ENCODE data around the gene CCDC182. TPM values are rescaled to one million over a fixed set of nuclear protein-coding genes. Genes with fewer than 3 reads are reported as not detected.

Gene CCDC182
- total and polyA plus RNA-seq, 11 donors = not detected

- 86 to 100% (median 89%) methylated on average over 1 of the region's 1 CpG for WGBS, 4 donors
- no peak for ATAC-seq
- TF ChIP-seq POLR2A (IDR thresholded peaks at IDR 0.05) (no peak), CTCF (IDR thresholded peaks at IDR 0.05) (no peak)
- no peak for DNase-seq
- no peak overlapping the region for H3K27ac ChIP-seq
- H3K27me3 ChIP-seq = peaks cover 0 to 8% (median 0%) of the 10 kb centered on the region in 9 donors
- H3K4me1 ChIP-seq = no peaks in the 10 kb centered on the region
- intact Hi-C loops (cut with DNase I) = no loop called here
- no peaks in the 10 kb centered on the region for H3K36me3 ChIP-seq
- H3K4me3 ChIP-seq = no peak overlapping the region
- H3K9me3 ChIP-seq = no peaks in the 10 kb centered on the region
Observed at GRCh38 chr17:57715981-57716380, 29.1 kb downstream of the CCDC182 start.

GRCh38 chr17:57714665-57715180 is 30.4 kb downstream of the CCDC182 start:
- intact Hi-C loops (cut with DNase I) = no loop called here
- Histone ChIP-seq H3K4me3 (no peak overlapping the region), H3K9me3 (no peaks in the 10 kb centered on the region), H3K36me3 (no peaks in the 10 kb centered on the region), H3K27me3 (peaks cover 0 to 8% (median 0%) of the 10 kb centered on the region in 9 donors), H3K27ac (no peak overlapping the region), H3K4me1 (no peaks in the 10 kb centered on the region)
- TF ChIP-seq CTCF (IDR thresholded peaks at IDR 0.05) (no peak), POLR2A (IDR thresholded peaks at IDR 0.05) (no peak)
- DNase-seq (peak in 2 of 5 donors; percentile 38 to 44), ATAC-seq (peak in 3 of 4 donors; percentile 42 to 63 (median 53))
- 50 to 65% (median 58%) methylated on average over 7 of the region's 7 CpGs for WGBS, 4 donors

DNA sequence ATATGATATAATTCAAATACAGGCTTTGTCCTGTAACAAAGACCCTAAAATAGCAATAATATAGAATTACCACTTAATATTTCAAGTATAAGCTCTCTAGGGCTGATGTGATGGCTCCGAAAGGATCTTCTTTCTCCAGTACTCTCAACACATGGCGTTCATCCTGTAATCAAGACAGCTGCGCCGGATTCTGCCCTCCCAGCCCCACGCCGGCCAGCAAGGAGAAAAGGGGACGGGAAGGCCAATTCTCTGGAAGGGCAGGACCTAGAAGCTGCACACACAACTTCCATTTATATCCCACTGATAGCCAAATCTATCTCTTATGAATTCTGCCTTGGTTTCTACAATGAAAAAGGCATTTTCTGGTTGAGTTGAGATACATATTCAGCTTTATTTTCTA is 32.0 kb downstream of the CCDC182 start:
- no peak for TF ChIP-seq CTCF (IDR thresholded peaks at IDR 0.05)
- no peak for TF ChIP-seq POLR2A (IDR thresholded peaks at IDR 0.05)
- intact Hi-C loops (cut with DNase I) = no loop called here
- no peak overlapping the region for H3K4me3 ChIP-seq
- no peak overlapping the region for H3K27ac ChIP-seq
- no peaks in the 10 kb centered on the region for H3K9me3 ChIP-seq
- peaks cover 0 to 8% (median 0%) of the 10 kb centered on the region in 9 donors for H3K27me3 ChIP-seq
- ATAC-seq (no peak), DNase-seq (no peak)
- H3K4me1 ChIP-seq = peaks cover 0 to 5% (median under 1%) of the 10 kb centered on the region in 12 donors
- 69 to 78% (median 74%) methylated on average over 7 of the region's 7 CpGs for WGBS, 4 donors
- H3K36me3 ChIP-seq = no peaks in the 10 kb centered on the region

DNA sequence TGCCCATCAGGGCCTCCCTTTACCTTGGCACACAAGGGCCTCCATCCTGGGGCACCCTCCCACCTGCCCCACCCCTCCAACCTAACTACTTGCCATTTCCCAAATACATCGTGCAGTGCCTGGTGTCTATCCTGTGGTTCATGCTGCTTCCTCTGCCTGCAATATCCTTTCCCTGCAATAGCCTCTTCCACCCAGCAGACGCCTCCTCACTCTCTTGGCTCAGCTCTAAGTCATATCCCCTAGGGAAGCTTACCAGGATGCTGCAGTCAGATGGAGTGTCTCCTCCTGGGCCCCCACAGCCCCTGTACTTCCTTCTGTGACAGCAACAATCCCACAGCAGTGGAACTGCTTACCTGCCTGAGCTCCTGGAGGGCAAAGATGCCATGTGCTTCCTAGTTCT is 36.7 kb downstream of the CCDC182 start:
- H3K4me3 ChIP-seq = no peak overlapping the region
- no peak for TF ChIP-seq POLR2A (IDR thresholded peaks at IDR 0.05)
- TF ChIP-seq CTCF (IDR thresholded peaks at IDR 0.05) = no peak
- peaks cover 0 to 13% (median 5%) of the 10 kb centered on the region in 12 donors for H3K4me1 ChIP-seq
- DNase-seq (no peak), ATAC-seq (peak in 3 of 4 donors; percentile 28 to 69 (median 62))
- intact Hi-C loops (cut with DNase I) = no loop called here
- no peaks in the 10 kb centered on the region for H3K36me3 ChIP-seq
- peak overlapping the region in 5 of 12 donors; percentile 9 to 50 (median 30) for H3K27ac ChIP-seq
- no peaks in the 10 kb centered on the region for H3K9me3 ChIP-seq
- WGBS, 4 donors = 30 to 46% (median 38%) methylated on average over 2 of the region's 2 CpGs
- H3K27me3 ChIP-seq = peaks cover 0 to 5% (median 0%) of the 10 kb centered on the region in 9 donors

Measured in heart left ventricle (tissue), 16 donors.